GM23338 (cell line): Measurements from ENCODE around the gene ZC3H13. TPM values are rescaled to one million over a fixed set of nuclear protein-coding genes. Genes with fewer than 3 reads are reported as not detected.

Source experiments
- ATAC-seq: fragments of 200-7000 bp; cut with Tn5 transposase; 3 replicates; pipeline ENCODE4 v1.9.1; 2020
- DNase-seq: peaks from one replicate; pipeline ENCODE4 v3.0.0-alpha.2; 2015; ENCODE audit warnings: low spot score
- H2AFZ ChIP-seq: fragments of 200-600 bp; sonication (generic); 2 replicates; pipeline ENCODE4 v1.8.0; 2016; ENCODE audit warnings: antibody characterized with exemption, mild to moderate bottlenecking, moderate library complexity
- H3F3A ChIP-seq: fragments of 200-600 bp; sonication (generic); replicated peaks from 2 replicates; pipeline ENCODE4 v1.8.0; 2017; ENCODE audit warnings: antibody characterized with exemption, mixed run types, low read depth
- H3K27ac ChIP-seq: fragments of 200-600 bp; sonication (generic); 2 replicates; pipeline ENCODE4 v1.6.1; 2016; ENCODE audit warnings: low read depth
- H3K27me3 ChIP-seq: fragments of 200-600 bp; sonication (generic); 2 replicates; pipeline ENCODE4 v1.8.0; 2016; ENCODE audit warnings: mild to moderate bottlenecking, mixed run types, moderate library complexity; ENCODE audit not compliant: insufficient read depth
- H3K36me3 ChIP-seq: fragments of 200-600 bp; sonication (generic); 2 replicates; pipeline ENCODE4 v1.8.0; 2016; ENCODE audit warnings: mild to moderate bottlenecking; ENCODE audit not compliant: insufficient read depth
- H3K4me1 ChIP-seq: fragments of 200-600 bp; sonication (generic); 2 replicates; pipeline ENCODE4 v1.8.0; 2016; ENCODE audit warnings: mild to moderate bottlenecking, moderate library complexity; ENCODE audit not compliant: insufficient read depth
- H3K4me2 ChIP-seq: fragments of 200-600 bp; sonication (generic); 2 replicates; pipeline ENCODE4 v1.7.1; 2017; ENCODE audit warnings: mixed run types
- H3K4me3 ChIP-seq: fragments of 200-600 bp; sonication (generic); 2 replicates; pipeline ENCODE4 v1.6.1; 2016; ENCODE audit warnings: mixed run types
- H3K79me2 ChIP-seq: fragments of 200-600 bp; sonication (generic); replicated peaks from 2 replicates; pipeline ENCODE4 v1.8.0; 2017; ENCODE audit warnings: mild to moderate bottlenecking; ENCODE audit not compliant: insufficient read depth
- H3K9me2 ChIP-seq: fragments of 200-600 bp; sonication (generic); 2 replicates; pipeline ENCODE4 v1.8.0; 2017; ENCODE audit not compliant: insufficient read depth
- H4K20me1 ChIP-seq: fragments of 200-600 bp; sonication (generic); replicated peaks from 2 replicates; pipeline ENCODE4 v1.8.0; 2017; ENCODE audit warnings: mild to moderate bottlenecking; ENCODE audit not compliant: insufficient read depth
- H3K27ac Mint-ChIP-seq: 2 replicates; pipeline ENCODE4 v1.8.0; 2020; ENCODE audit warnings: inconsistent platforms, mild to moderate bottlenecking, moderate library complexity, mixed read lengths
- H3K27me3 Mint-ChIP-seq: 3 replicates; pipeline ENCODE4 v1.8.0; 2022; ENCODE audit warnings: low read depth, mild to moderate bottlenecking, moderate library complexity, mixed read lengths, inconsistent platforms; ENCODE audit not compliant: insufficient read depth, poor library complexity
- H3K36me3 Mint-ChIP-seq: 3 replicates; pipeline ENCODE4 v1.8.0; 2021; ENCODE audit warnings: low read depth, mild to moderate bottlenecking, inconsistent platforms, moderate library complexity, mixed read lengths
- H3K4me1 Mint-ChIP-seq: 3 replicates; pipeline ENCODE4 v1.8.0; 2020; ENCODE audit warnings: mild to moderate bottlenecking, inconsistent platforms, mixed read lengths
- H3K4me3 Mint-ChIP-seq: 3 replicates; pipeline ENCODE4 v1.8.0; 2021; ENCODE audit warnings: moderate library complexity, mild to moderate bottlenecking, inconsistent platforms, mixed read lengths
- H3K9me3 Mint-ChIP-seq: 3 replicates; pipeline ENCODE4 v1.8.0; 2020; ENCODE audit warnings: moderate library complexity, mild to moderate bottlenecking, inconsistent platforms, mixed read lengths
- CREB1 ChIP-seq: fragments of 250-450 bp; sonication (Bioruptor Pico); IDR thresholded peaks from 2 replicates; pipeline ENCODE4 v1.5.0; 2020; ENCODE audit warnings: low read depth, mild to moderate bottlenecking, moderate library complexity
- CTCF ChIP-seq, 2 experiments: fragments of 200-600 bp in 1 of 2; sonication (generic) in 1 of 2; conservative IDR thresholded peaks; 2 replicates each; pipeline versions ENCODE4 v1.5.1 to v1.6.1; 2016 to 2017; ENCODE audit warnings: antibody characterized with exemption in 2 of 2, low read depth in 2 of 2, mild to moderate bottlenecking in 2 of 2, moderate library complexity in 1 of 2
- EZH2 ChIP-seq: fragments of 200-600 bp; sonication (generic); IDR thresholded peaks from one replicate; pipeline ENCODE4 v1.8.0; 2017; ENCODE audit warnings: antibody characterized with exemption, mild to moderate bottlenecking, low read depth; ENCODE audit not compliant: unreplicated experiment
- EZH2phosphoT487 ChIP-seq: fragments of 200-600 bp; sonication (generic); IDR thresholded peaks from one replicate; pipeline ENCODE4 v1.8.1; 2018; ENCODE audit warnings: antibody characterized with exemption; ENCODE audit not compliant: unreplicated experiment
- JUNB ChIP-seq: IDR thresholded peaks from one replicate; pipeline ENCODE4 v1.6.1; 2016; ENCODE audit warnings: antibody characterized with exemption; ENCODE audit not compliant: unreplicated experiment
- NANOG ChIP-seq: IDR thresholded peaks from 2 replicates; pipeline ENCODE4 v1.6.1; 2016; ENCODE audit warnings: antibody characterized with exemption, borderline replicate concordance
- POLR2AphosphoS5 ChIP-seq: IDR thresholded peaks from 2 replicates; pipeline ENCODE4 v1.6.1; 2016; ENCODE audit warnings: antibody characterized with exemption, low read depth
- STAT1 ChIP-seq: IDR thresholded peaks from one replicate; pipeline ENCODE4 v1.6.1; 2016; ENCODE audit warnings: antibody characterized with exemption; ENCODE audit not compliant: unreplicated experiment
- ZNF114 ChIP-seq: fragments of 250-450 bp; sonication (Bioruptor Pico); IDR thresholded peaks from 2 replicates; pipeline ENCODE4 v1.5.0; 2020; ENCODE audit warnings: mild to moderate bottlenecking, moderate library complexity
- ZNF331 ChIP-seq: fragments of 250-450 bp; sonication (Bioruptor Pico); IDR thresholded peaks from 2 replicates; pipeline ENCODE4 v1.5.0; 2020; ENCODE audit warnings: low read depth, mild to moderate bottlenecking, moderate library complexity
- ZNF462 ChIP-seq: fragments of 250-450 bp; sonication (Bioruptor Pico); IDR thresholded peaks from 2 replicates; pipeline ENCODE4 v1.5.0; 2020; ENCODE audit warnings: mild to moderate bottlenecking, moderate library complexity
- polyA plus RNA-seq: library from polyadenylated mRNA; unstranded; fragments of >200 nt; fragmentation: Nextera tagmentation; extraction: Ambion mirVana; gene quantifications from 2 replicates; pipeline ENCODE4 v1.2.1, GENCODE V29; 2016
- total RNA-seq: library from RNA; depleted of rRNA; stranded (reverse); fragments of >200 nt; shearing (Covaris generic); gene quantifications from 2 replicates; pipeline ENCODE4 v1.2.3, GENCODE V29; 2014
- TF ChIP-seq, protein P1 (sequence below): IDR thresholded peaks from one replicate; pipeline ENCODE4 v1.6.1; 2018; ENCODE audit warnings: antibody characterized with exemption; ENCODE audit not compliant: unreplicated experiment
- TF ChIP-seq, protein P2 (sequence below): IDR thresholded peaks from 2 replicates; pipeline ENCODE4 v1.6.1; 2016; ENCODE audit warnings: antibody characterized with exemption

Gene ZC3H13
- total and polyA plus RNA-seq, 2 experiments from 2014 or later, result 39.6 to 125 TPM

GRCh38 chr13:46039411-46040182 lies 12.9 kb downstream of the ZC3H13 start:
- H3K27me3 ChIP-seq, result no peaks in the 10 kb centered on the region
- H3K9me2 ChIP-seq, result no peaks in the 10 kb centered on the region
- ATAC-seq (no peak), DNase-seq (no peak)
- no peak overlapping the region for H3K27ac Mint-ChIP-seq
- no peak overlapping the region for H3K4me2 ChIP-seq
- no peaks in the 10 kb centered on the region for H3K4me1 ChIP-seq
- no peaks in the 10 kb centered on the region for H3K9me3 Mint-ChIP-seq
- no peaks in the 10 kb centered on the region; the same call in 1 of the 2 replicates for H3K36me3 ChIP-seq
- peaks cover 33% of the 10 kb centered on the region; the same call in 2 of the 3 replicates for H3K36me3 Mint-ChIP-seq
- no peaks in the 10 kb centered on the region for H3K27me3 Mint-ChIP-seq
- H3K4me3 ChIP-seq, result no peak overlapping the region
- H3K4me1 Mint-ChIP-seq, result no peaks in the 10 kb centered on the region
- peaks cover 23% of the 10 kb centered on the region for H4K20me1 ChIP-seq
- no peak overlapping the region for H3K27ac ChIP-seq
- no peak overlapping the region for H3K4me3 Mint-ChIP-seq
- H2AFZ ChIP-seq, result no peak overlapping the region
- no peaks in the 10 kb centered on the region for H3F3A ChIP-seq
- H3K79me2 ChIP-seq, result peaks cover 71% of the 10 kb centered on the region
- no peak for TF ChIP-seq POLR2AphosphoS5
- TF ChIP-seq ZNF114 (CRISPR knock-in tag), result no peak
- TF ChIP-seq, protein P1, sequence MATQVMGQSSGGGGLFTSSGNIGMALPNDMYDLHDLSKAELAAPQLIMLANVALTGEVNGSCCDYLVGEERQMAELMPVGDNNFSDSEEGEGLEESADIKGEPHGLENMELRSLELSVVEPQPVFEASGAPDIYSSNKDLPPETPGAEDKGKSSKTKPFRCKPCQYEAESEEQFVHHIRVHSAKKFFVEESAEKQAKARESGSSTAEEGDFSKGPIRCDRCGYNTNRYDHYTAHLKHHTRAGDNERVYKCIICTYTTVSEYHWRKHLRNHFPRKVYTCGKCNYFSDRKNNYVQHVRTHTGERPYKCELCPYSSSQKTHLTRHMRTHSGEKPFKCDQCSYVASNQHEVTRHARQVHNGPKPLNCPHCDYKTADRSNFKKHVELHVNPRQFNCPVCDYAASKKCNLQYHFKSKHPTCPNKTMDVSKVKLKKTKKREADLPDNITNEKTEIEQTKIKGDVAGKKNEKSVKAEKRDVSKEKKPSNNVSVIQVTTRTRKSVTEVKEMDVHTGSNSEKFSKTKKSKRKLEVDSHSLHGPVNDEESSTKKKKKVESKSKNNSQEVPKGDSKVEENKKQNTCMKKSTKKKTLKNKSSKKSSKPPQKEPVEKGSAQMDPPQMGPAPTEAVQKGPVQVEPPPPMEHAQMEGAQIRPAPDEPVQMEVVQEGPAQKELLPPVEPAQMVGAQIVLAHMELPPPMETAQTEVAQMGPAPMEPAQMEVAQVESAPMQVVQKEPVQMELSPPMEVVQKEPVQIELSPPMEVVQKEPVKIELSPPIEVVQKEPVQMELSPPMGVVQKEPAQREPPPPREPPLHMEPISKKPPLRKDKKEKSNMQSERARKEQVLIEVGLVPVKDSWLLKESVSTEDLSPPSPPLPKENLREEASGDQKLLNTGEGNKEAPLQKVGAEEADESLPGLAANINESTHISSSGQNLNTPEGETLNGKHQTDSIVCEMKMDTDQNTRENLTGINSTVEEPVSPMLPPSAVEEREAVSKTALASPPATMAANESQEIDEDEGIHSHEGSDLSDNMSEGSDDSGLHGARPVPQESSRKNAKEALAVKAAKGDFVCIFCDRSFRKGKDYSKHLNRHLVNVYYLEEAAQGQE, result no peak
- TF ChIP-seq EZH2, result no peak
- no peak for TF ChIP-seq ZNF462 (CRISPR knock-in tag)
- TF ChIP-seq CREB1 (CRISPR knock-in tag), result no peak
- TF ChIP-seq STAT1, result no peak
- no peak for TF ChIP-seq NANOG
- TF ChIP-seq, protein P2, sequence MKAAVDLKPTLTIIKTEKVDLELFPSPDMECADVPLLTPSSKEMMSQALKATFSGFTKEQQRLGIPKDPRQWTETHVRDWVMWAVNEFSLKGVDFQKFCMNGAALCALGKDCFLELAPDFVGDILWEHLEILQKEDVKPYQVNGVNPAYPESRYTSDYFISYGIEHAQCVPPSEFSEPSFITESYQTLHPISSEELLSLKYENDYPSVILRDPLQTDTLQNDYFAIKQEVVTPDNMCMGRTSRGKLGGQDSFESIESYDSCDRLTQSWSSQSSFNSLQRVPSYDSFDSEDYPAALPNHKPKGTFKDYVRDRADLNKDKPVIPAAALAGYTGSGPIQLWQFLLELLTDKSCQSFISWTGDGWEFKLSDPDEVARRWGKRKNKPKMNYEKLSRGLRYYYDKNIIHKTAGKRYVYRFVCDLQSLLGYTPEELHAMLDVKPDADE, result no peak
- TF ChIP-seq CTCF (conservative IDR thresholded peaks at IDR 0.05; ENCODE audit: low read depth in 2 of 2), result no peak
- no peak for TF ChIP-seq ZNF331 (CRISPR knock-in tag)
- no peak for TF ChIP-seq JUNB
- no peak for TF ChIP-seq EZH2phosphoT487
